GM23338 (cell line): ENCODE results near the gene NLRP10.

Source experiments
- CREB1 ChIP-seq: fragments of 250-450 bp; sonication (Bioruptor Pico); IDR thresholded peaks from 2 replicates; pipeline ENCODE4 v1.5.0; 2020; ENCODE audit warnings: low read depth, mild to moderate bottlenecking, moderate library complexity
- CTCF ChIP-seq, 2 experiments: fragments of 200-600 bp in 1 of 2; sonication (generic) in 1 of 2; conservative IDR thresholded peaks; 2 replicates each; pipeline versions ENCODE4 v1.5.1 to v1.6.1; 2016 to 2017; ENCODE audit warnings: antibody characterized with exemption in 2 of 2, low read depth in 2 of 2, mild to moderate bottlenecking in 2 of 2, moderate library complexity in 1 of 2
- ETS1 ChIP-seq: IDR thresholded peaks from 2 replicates; pipeline ENCODE4 v1.6.1; 2016; ENCODE audit warnings: antibody characterized with exemption
- EZH2 ChIP-seq: fragments of 200-600 bp; sonication (generic); IDR thresholded peaks from one replicate; pipeline ENCODE4 v1.8.0; 2017; ENCODE audit warnings: antibody characterized with exemption, mild to moderate bottlenecking, low read depth; ENCODE audit not compliant: unreplicated experiment
- EZH2phosphoT487 ChIP-seq: fragments of 200-600 bp; sonication (generic); IDR thresholded peaks from one replicate; pipeline ENCODE4 v1.8.1; 2018; ENCODE audit warnings: antibody characterized with exemption; ENCODE audit not compliant: unreplicated experiment
- JUNB ChIP-seq: IDR thresholded peaks from one replicate; pipeline ENCODE4 v1.6.1; 2016; ENCODE audit warnings: antibody characterized with exemption; ENCODE audit not compliant: unreplicated experiment
- NANOG ChIP-seq: IDR thresholded peaks from 2 replicates; pipeline ENCODE4 v1.6.1; 2016; ENCODE audit warnings: antibody characterized with exemption, borderline replicate concordance
- POLR2AphosphoS5 ChIP-seq: IDR thresholded peaks from 2 replicates; pipeline ENCODE4 v1.6.1; 2016; ENCODE audit warnings: antibody characterized with exemption, low read depth
- REST ChIP-seq: IDR thresholded peaks from one replicate; pipeline ENCODE4 v1.6.1; 2018; ENCODE audit warnings: antibody characterized with exemption; ENCODE audit not compliant: unreplicated experiment
- ZNF114 ChIP-seq: fragments of 250-450 bp; sonication (Bioruptor Pico); IDR thresholded peaks from 2 replicates; pipeline ENCODE4 v1.5.0; 2020; ENCODE audit warnings: mild to moderate bottlenecking, moderate library complexity
- ZNF331 ChIP-seq: fragments of 250-450 bp; sonication (Bioruptor Pico); IDR thresholded peaks from 2 replicates; pipeline ENCODE4 v1.5.0; 2020; ENCODE audit warnings: low read depth, mild to moderate bottlenecking, moderate library complexity

GRCh38 chr11:8011981-8012444 lies 46.8 kb upstream of the NLRP10 start:
- TF ChIP-seq CTCF (conservative IDR thresholded peaks at IDR 0.05; ENCODE audit: low read depth in 2 of 2) = no peak
- no peak for TF ChIP-seq EZH2
- TF ChIP-seq REST = no peak
- TF ChIP-seq NANOG = no peak
- TF ChIP-seq ETS1 = no peak
- TF ChIP-seq POLR2AphosphoS5 = no peak
- no peak for TF ChIP-seq EZH2phosphoT487
- TF ChIP-seq JUNB = no peak
- TF ChIP-seq ZNF331 (CRISPR knock-in tag) = no peak
- no peak for TF ChIP-seq ZNF114 (CRISPR knock-in tag)
- TF ChIP-seq CREB1 (CRISPR knock-in tag) = no peak
